GM20000 (cell line): Measurements from ENCODE around the gene TRPM5.

Experiments
- DNase-seq: peaks from one replicate; pipeline ENCODE4 v3.0.0; 2012; ENCODE audit warnings: low spot score
- CTCF ChIP-seq: IDR thresholded peaks from 2 replicates; pipeline ENCODE4 v1.5.1; 2012; ENCODE audit warnings: mild to moderate bottlenecking, control low read depth; ENCODE audit errors: extremely low read depth, missing control alignments

The TRPM5 gene

GRCh38 chr11:2436521-2437031 is 7.7 kb downstream of the TRPM5 start:
- no peak for TF ChIP-seq CTCF

GRCh38 chr11:2436013-2436520 is 8.2 kb downstream of the TRPM5 start:
- DNase-seq, result no peak
- TF ChIP-seq CTCF, result no peak

More at GRCh38 chr11:2436521-2437031, 7.7 kb downstream of the TRPM5 start:
- DNase-seq, result no peak

GRCh38 chr11:2435288-2436012 is 8.9 kb downstream of the TRPM5 start:
- no peak for TF ChIP-seq CTCF
- DNase-seq, result no peak

DNA sequence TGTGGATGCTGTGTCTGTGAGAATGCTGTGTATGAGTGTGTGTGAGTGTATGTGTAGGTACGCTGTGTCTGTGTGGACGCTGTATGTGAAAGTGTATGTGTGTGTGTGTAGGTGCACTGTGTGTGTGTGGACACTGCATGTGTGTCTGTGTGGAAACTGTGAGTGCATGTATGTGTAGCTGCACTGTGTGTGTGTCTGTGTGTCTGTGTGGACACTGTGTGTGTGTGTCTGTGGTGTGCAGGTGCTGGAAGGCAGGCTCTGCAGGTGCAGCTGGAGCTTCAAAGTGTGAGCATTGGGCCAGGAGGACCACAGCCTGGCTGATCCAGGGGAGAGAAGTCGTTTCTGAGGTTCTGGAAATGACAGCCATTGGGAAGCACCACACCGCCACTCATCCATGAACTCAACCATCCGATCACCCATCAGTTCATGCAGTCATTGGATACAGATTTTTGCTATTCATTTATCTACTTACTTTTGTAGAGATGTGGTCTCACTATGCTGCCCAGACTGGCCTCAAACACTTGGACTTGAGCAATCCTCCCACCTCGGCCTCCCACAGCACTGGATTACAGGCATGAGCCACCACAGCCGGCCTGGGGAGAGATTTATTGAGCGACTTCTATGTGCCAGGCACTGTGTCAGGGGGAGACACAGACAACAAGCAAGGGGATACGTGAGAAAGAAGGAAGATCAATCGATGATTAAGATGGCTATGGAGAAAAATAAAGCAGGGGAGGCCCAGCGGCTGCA is 9.6 kb downstream of the TRPM5 start:
- no peak for TF ChIP-seq CTCF

DNA sequence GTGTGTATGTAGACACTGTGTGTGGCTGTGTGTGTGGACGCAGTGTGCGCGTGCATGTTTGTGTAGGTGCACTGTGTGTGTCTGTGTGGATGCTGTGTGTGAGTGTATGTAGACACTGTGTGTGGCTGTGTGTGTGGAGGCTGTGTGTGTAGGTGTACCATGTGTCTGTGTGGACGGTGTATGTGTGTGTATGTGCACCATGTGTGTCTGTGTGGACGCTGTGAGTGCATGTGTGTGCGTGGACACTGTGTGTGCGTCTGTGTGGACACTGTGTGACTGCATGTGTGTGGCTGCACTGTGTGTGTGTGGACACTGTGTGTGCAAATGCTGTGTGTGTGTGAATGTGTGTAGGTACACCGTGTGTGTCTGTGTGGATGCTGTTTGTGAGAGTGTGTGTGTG is 10.3 kb downstream of the TRPM5 start:
- no peak for TF ChIP-seq CTCF
- DNase-seq, result no peak

More for the DNA sequence above, 9.6 kb downstream of the TRPM5 start:
- DNase-seq, result no peak

DNA sequence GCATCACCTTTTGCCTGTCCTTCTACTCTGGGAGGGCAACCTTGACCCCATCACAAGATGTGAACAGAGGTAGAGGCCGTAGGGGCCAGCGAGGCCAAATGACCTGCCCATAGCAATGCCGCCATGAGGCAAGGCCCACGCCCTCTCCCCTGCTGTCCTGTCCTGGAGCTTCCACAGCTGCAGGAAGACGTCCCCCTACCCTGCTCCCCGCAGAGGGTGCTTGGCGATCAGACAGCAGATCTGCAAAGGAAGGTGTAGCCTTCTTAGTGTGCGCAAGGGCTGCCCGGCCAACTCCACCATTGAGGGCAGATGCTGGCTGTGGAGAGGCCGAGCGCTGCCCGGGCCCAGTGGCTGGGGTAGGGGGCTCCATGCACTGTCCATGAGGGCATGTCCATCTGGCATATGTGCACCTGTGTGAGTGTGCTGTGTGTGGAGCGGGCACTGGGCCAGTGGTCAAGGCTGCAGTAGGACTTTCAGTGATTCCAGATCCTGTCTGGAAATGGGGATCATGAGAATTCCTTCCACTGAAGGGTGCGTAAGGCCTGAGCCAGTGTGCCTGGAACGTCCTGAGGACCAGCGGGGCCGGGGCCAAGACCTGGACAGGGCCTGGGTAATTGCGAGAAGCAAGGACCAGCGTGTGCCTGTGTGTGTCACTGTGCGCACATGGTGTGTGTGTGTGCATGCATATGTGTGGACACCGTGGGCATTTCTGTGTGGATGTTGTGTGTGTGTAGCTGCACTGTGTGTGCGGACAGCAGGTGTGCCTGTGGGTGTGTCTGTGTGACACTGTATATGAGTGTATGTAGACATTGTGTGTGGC is 11.0 kb downstream of the TRPM5 start:
- no peak for TF ChIP-seq CTCF
- DNase-seq, result no peak

DNA sequence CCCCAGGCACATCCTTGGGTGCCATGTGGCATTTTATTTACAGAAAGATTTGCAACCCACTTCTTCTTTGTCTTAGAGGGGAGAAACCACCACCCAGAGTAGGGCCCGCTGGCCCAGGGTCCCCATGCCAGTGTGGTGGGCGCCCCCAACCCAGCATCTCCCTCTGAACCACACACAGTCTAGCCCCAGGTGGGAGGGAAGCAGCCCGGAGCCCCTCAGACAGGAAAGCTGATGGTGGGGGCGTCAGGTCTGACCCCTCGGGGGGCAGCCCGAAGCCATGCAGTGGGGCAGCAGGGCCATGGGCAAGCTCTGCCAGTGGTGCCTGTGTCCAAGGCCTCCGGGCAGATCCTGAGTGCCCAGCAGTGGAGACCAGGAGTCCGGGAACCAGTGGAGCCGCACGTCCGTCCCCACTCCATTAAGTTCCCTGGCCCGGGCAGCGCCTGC is 11.7 kb downstream of the TRPM5 start:
- TF ChIP-seq CTCF, result no peak
- DNase-seq, result no peak
